GM12878 (cell line): Measurements from ENCODE around the gene GLS. TPM values are rescaled to one million over a fixed set of nuclear protein-coding genes. Genes with fewer than 3 reads are reported as not detected.

Experiments
- ATAC-seq: fragments of 200-7000 bp; cut with Tn5 transposase; 3 replicates; pipeline ENCODE4 v1.9.1; 2020; ENCODE audit warnings: mild to moderate bottlenecking, moderate library complexity
- BruUV-seq: library from RNA; stranded (reverse); fragments of 400-500 nt; replicated peaks from 2 replicates; lab custom pipeline; 2021; lab: Mats Ljungman, UMichigan
- CTCF ChIA-PET: fragments of 300-600 bp; sonication (Branson Sonifier 250); formaldehyde crosslinking; extraction: SDS; loops from one replicate; lab custom pipeline; 2021; ENCODE audit warnings: inconsistent platforms; lab: Yijun Ruan, JAX
- POLR2A ChIA-PET: fragments of 350-600 bp; formaldehyde crosslinking; extraction: SDS; loops from one replicate; lab custom pipeline; 2021; ENCODE audit warnings: inconsistent platforms; lab: Charles Lee
- RAD21 ChIA-PET: fragments of 300-600 bp; sonication (Branson Sonifier 250); formaldehyde crosslinking; loops from one replicate; lab custom pipeline; 2023; ENCODE audit warnings: antibody characterized with exemption; ENCODE audit not compliant: unreplicated experiment; lab: Charles Lee
- SMC1A ChIA-PET: fragments of 300-600 bp; sonication (Branson Sonifier 250); formaldehyde crosslinking; loops from one replicate; lab custom pipeline; 2023; ENCODE audit not compliant: unreplicated experiment, uncharacterized antibody; lab: Charles Lee
- DNase-seq: peaks from one replicate; pipeline ENCODE4 v3.0.0-alpha.2; 2011; ENCODE audit warnings: low read depth, low spot score
- FAIRE-seq: peaks from 3 replicates; lab custom pipeline; 2011; peaks lifted over from hg19 to GRCh38; lab: Jason Lieb, UNC
- H2AFZ ChIP-seq: 2 replicates; pipeline ENCODE4 v1.6.0; 2011; ENCODE audit warnings: low read depth, low read length, control low read depth; ENCODE audit not compliant: control insufficient read depth
- H3K27ac ChIP-seq: 2 replicates; pipeline ENCODE4 v1.5.1; 2011; ENCODE audit warnings: control low read depth; ENCODE audit not compliant: control insufficient read depth, insufficient read depth
- H3K27me3 ChIP-seq, 2 experiments: replicated peaks in 1 of 2; 2 replicates each; pipeline versions ENCODE4 v1.6.0 to v1.6.1; 2011; ENCODE audit warnings: low read length in 1 of 2; ENCODE audit not compliant: control insufficient read depth in 2 of 2, insufficient read depth in 2 of 2
- H3K36me3 ChIP-seq, 2 experiments: 2 replicates each; pipeline ENCODE4 v1.5.1; 2011; ENCODE audit warnings: low read length in 1 of 2; ENCODE audit not compliant: control insufficient read depth in 2 of 2, insufficient read depth in 2 of 2
- H3K4me1 ChIP-seq: 2 replicates; pipeline ENCODE4 v1.6.1; 2011; ENCODE audit warnings: mild to moderate bottlenecking, low read length, moderate library complexity, mixed read lengths; ENCODE audit not compliant: control insufficient read depth, insufficient read depth
- H3K4me2 ChIP-seq: 2 replicates; pipeline ENCODE4 v1.6.0; 2011; ENCODE audit warnings: control low read depth; ENCODE audit not compliant: control insufficient read depth, insufficient read depth
- H3K4me3 ChIP-seq: fragments of 200-600 bp; sonication (generic); 2 replicates; pipeline ENCODE4 v1.5.1; 2016
- H3K79me2 ChIP-seq: 2 replicates; pipeline ENCODE4 v1.6.0; 2011; ENCODE audit warnings: low read length; ENCODE audit not compliant: control insufficient read depth, insufficient read depth
- H3K9ac ChIP-seq: 2 replicates; pipeline ENCODE4 v1.8.0; 2011; ENCODE audit warnings: low read length, control low read depth, mixed read lengths; ENCODE audit not compliant: control insufficient read depth, insufficient read depth
- H3K9me3 ChIP-seq: replicated peaks from 3 replicates; pipeline ENCODE4 v1.5.1; 2011; ENCODE audit warnings: mild to moderate bottlenecking, low read length; ENCODE audit not compliant: control insufficient read depth, insufficient read depth
- H4K20me1 ChIP-seq: 2 replicates; pipeline ENCODE4 v1.6.0; 2011; ENCODE audit not compliant: control insufficient read depth, insufficient read depth
- BCL11A ChIP-seq: IDR thresholded peaks from 2 replicates; pipeline ENCODE4 v1.6.1; 2011; ENCODE audit warnings: low read depth, low read length
- CEBPB ChIP-seq, 2 experiments: fragments of 150-350 bp in 1 of 2; IDR thresholded peaks; 2 replicates each; pipeline ENCODE4 v1.6.1; 2012 to 2014; ENCODE audit warnings: low read depth in 2 of 2, low read length in 2 of 2, borderline replicate concordance in 1 of 2, inconsistent platforms in 1 of 2
- IKZF2 ChIP-seq, 2 experiments: fragments of 450-650 bp; IDR thresholded peaks; 2 replicates each; pipeline ENCODE4 v1.6.1; 2017; ENCODE audit warnings: mild to moderate bottlenecking in 2 of 2, moderate library complexity in 2 of 2
- LARP7 ChIP-seq: fragments of 450-650 bp; IDR thresholded peaks from 2 replicates; pipeline ENCODE4 v1.6.1; 2017; ENCODE audit warnings: mild to moderate bottlenecking
- NFYA ChIP-seq: IDR thresholded peaks from 2 replicates; pipeline ENCODE4 v1.6.1; 2011; ENCODE audit warnings: low read depth, mild to moderate bottlenecking, low read length, improper control_type of control experiment, borderline replicate concordance
- POLR2A ChIP-seq: IDR thresholded peaks from 2 replicates; pipeline ENCODE4 v1.6.1; 2011; ENCODE audit warnings: low read depth, mild to moderate bottlenecking, low read length
- POLR2AphosphoS5 ChIP-seq: IDR thresholded peaks from 2 replicates; pipeline ENCODE4 v1.6.1; 2011; ENCODE audit warnings: mild to moderate bottlenecking, low read length, inconsistent platforms
- RAD21 ChIP-seq: IDR thresholded peaks from 2 replicates; pipeline ENCODE4 v1.6.1; 2011; ENCODE audit warnings: mild to moderate bottlenecking, low read depth, low read length, moderate library complexity; ENCODE audit not compliant: insufficient read depth
- RCOR1 ChIP-seq: conservative IDR thresholded peaks from 2 replicates; pipeline ENCODE4 v1.6.1; 2012; ENCODE audit warnings: low read depth, low read length, improper control_type of control experiment
- TBL1XR1 ChIP-seq: IDR thresholded peaks from 2 replicates; pipeline ENCODE4 v1.6.1; 2012; ENCODE audit warnings: low read depth, low read length, improper control_type of control experiment
- ZNF274 ChIP-seq: IDR thresholded peaks from one replicate; pipeline ENCODE4 v1.8.0; 2011; ENCODE audit not compliant: insufficient read length, insufficient read depth
- WGBS: methylation state at CpG from one replicate; pipeline ENCODE4 v1.1.6; 2016; ENCODE audit warnings: low lambda C conversion rate; ENCODE audit not compliant: insufficient replicate concordance, insufficient coverage; ENCODE audit errors: missing lambda C conversion rate; 5-methylcytosine and 5-hydroxymethylcytosine counted together
- in situ Hi-C: fragments of 300-500 bp; cut with MboI; formaldehyde crosslinking; loops from 9 replicates; pipeline ENCODE4 v1.14.3; 2018; ENCODE audit warnings: mixed read lengths
- intact Hi-C: fragments of 100-400 bp; cut with micrococcal nuclease; formaldehyde crosslinking; loops from one replicate; pipeline ENCODE4 v1.14.2; 2022; ENCODE audit not compliant: unreplicated experiment
- polyA plus RNA-seq, 11 experiments: library from polyadenylated mRNA; depleted of rRNA in 4 of 11; unstranded in 6 of 11; stranded (reverse) in 5 of 11; fragments of >200 nt; fragmentation: Nextera tagmentation in 4 of 11; fragmentation: Illumina TruSeq in 1 of 11; extraction: Ambion mirVana in 4 of 11; extraction: Trizol in 1 of 11; gene quantifications; 1 replicate in 1 of 11; 2 replicates in 10 of 11; pipeline versions ENCODE4 v1.2.1 to v1.2.3, GENCODE V29; 2011 to 2016; ENCODE audit warnings: inconsistent platforms in 2 of 11, missing spikeins in 2 of 11, low read depth in 1 of 11
- total RNA-seq, 4 experiments: library from RNA; depleted of rRNA in 3 of 4; stranded (reverse); fragments of >200 nt in 3 of 4; fragmentation: Illumina TruSeq in 1 of 4; extraction: Trizol in 1 of 4; gene quantifications; 2 replicates each; pipeline versions ENCODE4 v1.2.1 to v1.2.3, GENCODE V29; 2013 to 2021

The GLS gene
- total and polyA plus RNA-seq, 10 of the 15 experiments (the other 5 are each of a cell fraction or from before 2014, with no cell fraction given) = 15.7 to 145 (median 70.8) TPM

GRCh38 chr2:190997526-190998113 lies 117.0 kb downstream of the GLS start:
- TF ChIP-seq TBL1XR1 = no peak
- no peak for TF ChIP-seq LARP7
- TF ChIP-seq RCOR1 = no peak
- TF ChIP-seq BCL11A = no peak
- peak; percentile 2; the same call in 1 of the 2 replicates for TF ChIP-seq POLR2AphosphoS5
- TF ChIP-seq ZNF274 = no peak
- 0 out of 2 replicates have a peak, but pooled peaks have one; percentile 26 for TF ChIP-seq POLR2A
- no peak for TF ChIP-seq NFYA
- no peak for TF ChIP-seq IKZF2 (IDR thresholded peaks at IDR 0.05)
- TF ChIP-seq RAD21 = no peak
- TF ChIP-seq CEBPB (IDR thresholded peaks at IDR 0.05; ENCODE audit: borderline replicate concordance in 1 of 2, low read depth in 2 of 2, low read length in 2 of 2) = no peak
- TF ChIP-seq, all 136 proteins: peak for 2
- Histone ChIP-seq H3K27ac (no peak overlapping the region), H3K36me3 (peaks cover 43 to 78% of the 10 kb centered on the region in 2 experiments), H3K79me2 (peaks cover 12% of the 10 kb centered on the region), H3K4me2 (no peak overlapping the region), H3K9me3 (peaks cover 3% of the 10 kb centered on the region; the same call in 2 of the 3 replicates), H3K9ac (no peak overlapping the region), H3K4me3 (no peak overlapping the region), H3K4me1 (peaks cover 2% of the 10 kb centered on the region; the same call in 1 of the 2 replicates), H2AFZ (no peak overlapping the region), H4K20me1 (peaks cover 16% of the 10 kb centered on the region), H3K27me3 (no peaks in the 10 kb centered on the region)
- in situ Hi-C loops = no loop called here
- RAD21 ChIA-PET = no interaction called here
- no peak for FAIRE-seq
- SMC1A ChIA-PET = interaction anchor here (1.2 to 1.6 kb wide), 3 partner anchors 11 to 37 kb away, joined by 3 to 4 read pairs (median 4); no protein-coding TSS in a partner anchor
- intact Hi-C loops = no loop called here
- 84% methylated on average over 8 of the region's 8 CpGs for WGBS
- ATAC-seq = no peak
- no TSS peak for BruUV-seq
- no peak for DNase-seq
- CTCF ChIA-PET = interaction anchor here (1.1 to 1.9 kb wide), 3 partner anchors 15 to 196 kb away, joined by 3 to 4 read pairs (median 3); no protein-coding TSS in a partner anchor
- POLR2A ChIA-PET = interaction anchor here (0.6 kb wide), 1 partner anchor 92 kb away, joined by 3 read pairs; no protein-coding TSS in a partner anchor
